COLO668 (cell line): ENCODE data around the gene TRNT1.

Experiments
- DNase-seq: peaks from one replicate; lab custom pipeline; 2025; ENCODE audit not compliant: unreplicated experiment; lab: John Stamatoyannopoulos, UW

The TRNT1 gene

DNA sequence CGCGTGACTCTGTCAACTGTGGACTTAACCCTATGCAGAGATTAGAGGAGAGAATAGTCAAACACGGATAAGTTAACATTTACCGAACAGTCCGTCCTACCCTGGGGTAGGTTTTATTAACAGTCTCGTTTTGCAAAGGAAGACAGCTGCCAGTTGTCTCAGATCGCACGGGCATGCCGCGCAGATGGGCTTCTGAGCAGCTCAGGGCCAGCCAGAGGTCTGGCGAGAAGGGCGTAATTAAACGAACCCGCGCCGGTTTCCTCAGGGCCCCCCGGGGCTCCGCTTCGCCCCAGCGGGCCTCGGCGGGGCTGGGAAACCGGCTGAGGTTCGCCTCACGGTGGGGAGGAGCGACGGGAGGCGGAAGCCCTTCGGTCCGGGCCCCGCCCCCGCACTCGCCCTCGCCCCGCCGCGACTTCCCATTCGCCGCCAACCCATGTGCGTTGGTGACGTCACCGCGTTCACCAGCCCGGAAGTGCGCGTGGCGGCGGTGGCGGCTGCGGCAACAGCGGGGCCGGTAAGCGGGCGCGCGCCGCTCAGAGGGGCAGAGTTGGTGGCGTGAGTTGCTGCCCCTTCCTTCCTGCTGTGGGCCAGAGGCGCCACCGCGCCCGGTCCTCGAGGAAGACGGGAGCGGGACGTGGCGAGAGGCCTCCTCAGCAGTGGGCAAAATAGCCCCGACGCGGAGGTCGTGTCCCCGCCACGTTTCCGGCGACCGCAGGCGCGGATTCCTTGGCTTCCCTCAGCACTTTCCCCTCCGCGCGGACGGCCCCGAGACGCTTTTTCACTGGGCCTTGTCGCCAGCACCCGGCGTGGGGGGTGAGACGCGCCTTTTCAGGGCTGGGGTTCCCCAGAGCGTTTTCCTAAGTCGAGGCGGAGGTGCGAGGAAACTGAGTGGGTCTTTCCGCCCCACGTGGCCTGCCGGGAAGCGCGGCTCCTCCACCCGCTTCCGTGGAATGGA, at the start of gene TRNT1:
TRNT1 (plus strand) TSS at position 464 of the 955 bp plus-strand sequence. CDS start 2,101 bp downstream, outside the sequence.
- DNase-seq, result peak; percentile 95

DNA sequence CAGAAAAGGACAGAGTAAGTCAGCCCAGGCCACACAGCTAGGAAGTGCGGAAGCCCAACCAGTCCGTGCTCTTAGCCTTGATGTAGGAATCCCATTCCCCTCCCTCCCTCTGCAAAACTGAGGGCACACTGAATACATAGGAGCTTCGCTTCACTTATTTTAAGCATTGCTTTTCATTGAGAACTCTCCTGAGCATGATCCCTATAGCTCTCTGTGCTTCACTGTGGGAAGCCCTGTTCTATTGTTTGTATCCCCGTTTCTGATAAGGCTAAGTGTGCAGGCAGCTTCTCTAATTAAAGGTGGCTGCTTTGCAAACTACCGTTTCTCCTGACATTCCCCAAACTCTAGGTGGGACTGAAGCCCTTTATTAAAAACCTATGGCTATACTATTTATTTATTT, 46.4 kb upstream of the TRNT1 start:
- DNase-seq, result no peak

DNA sequence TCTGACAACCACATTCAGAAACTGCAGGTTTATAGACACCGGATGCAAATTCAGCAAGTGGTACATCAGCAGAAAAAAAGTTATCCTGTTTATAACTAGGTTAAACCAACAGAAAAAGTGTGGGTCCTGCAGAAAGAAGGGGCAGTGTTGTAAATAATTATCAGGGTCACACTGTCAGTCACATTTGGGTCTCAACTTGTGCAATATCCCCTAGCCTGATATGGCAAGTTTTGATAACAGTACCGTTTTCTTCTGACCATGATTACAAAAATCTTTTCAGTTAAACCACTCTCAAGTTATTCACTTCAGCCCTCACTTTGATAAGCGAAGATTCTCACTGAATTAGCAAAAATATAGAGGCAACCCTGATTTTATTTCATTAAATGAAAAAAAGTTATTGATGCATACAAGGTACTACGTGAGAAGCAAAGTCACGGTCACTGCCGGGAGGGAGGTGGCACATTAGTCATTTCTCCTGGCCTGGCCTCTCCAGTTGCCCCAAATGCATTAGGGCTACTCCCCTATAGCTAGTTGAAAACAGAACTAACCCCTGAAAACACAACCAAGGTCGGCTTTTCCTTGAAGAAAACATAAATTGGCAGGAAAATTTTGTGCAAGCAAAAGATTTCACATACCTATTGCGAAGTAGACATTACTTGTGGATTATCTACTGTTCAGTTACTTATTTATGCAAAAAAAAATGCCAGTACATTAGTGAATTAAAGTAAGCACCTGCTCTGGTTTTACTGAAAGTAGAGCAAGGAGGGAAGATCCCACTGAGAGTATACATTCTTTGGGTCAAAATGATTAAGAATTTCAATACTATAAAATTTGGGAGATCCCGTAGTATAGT, 45.1 kb upstream of the TRNT1 start:
- DNase-seq, result no peak

DNA sequence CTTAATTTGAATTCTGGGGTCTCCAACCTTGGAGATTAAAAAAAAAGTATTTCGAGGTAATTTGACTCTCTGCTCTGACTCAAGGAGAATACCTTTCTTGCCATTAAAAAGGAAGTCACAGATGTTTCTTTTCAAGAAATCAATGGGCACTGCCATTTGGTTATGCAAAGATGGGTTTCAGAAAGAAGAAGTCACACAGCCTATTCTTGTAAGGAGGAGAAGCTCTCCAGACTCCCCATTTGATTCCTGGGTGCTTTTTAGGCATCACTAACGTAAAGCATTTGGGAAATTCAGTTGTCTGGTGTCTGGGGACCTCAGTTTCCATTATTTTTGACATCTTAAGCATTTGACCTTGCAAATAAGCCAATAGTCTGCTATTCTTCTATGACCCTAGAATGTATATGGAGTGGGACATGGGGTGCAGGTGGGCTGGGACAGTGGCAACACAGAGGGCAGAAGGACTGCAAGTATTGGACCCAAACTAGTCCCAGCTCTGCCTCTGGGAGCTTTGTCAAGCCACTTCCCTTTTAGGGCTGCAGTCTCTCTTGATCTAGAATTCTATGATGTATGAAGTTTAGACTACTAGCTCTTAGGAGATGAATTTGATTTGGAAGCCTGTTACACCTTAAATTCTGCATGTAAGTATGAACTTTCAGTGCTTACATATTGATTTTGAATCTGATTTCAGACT, 44.4 kb upstream of the TRNT1 start:
- DNase-seq, result no peak

DNA sequence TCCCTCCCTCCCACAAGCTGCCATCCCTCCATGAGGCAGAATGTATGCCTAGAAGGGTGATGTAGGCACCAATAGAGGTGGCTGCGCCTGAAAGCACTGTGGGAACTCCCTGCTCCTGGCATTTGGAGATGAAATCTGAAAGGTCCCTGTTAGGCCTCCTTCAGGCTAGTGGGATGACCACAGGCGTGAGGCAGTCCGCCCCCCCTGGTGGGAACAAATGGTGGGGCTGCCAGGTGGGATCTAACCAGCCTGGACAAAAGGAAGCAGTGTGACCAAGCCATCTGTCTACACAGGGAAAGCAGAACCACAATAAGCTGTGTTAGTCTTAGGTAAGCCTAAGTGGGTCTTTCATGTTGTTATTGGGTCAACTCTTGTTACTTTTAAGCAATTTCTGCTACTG, 41.9 kb upstream of the TRNT1 start:
- no peak for DNase-seq

DNA sequence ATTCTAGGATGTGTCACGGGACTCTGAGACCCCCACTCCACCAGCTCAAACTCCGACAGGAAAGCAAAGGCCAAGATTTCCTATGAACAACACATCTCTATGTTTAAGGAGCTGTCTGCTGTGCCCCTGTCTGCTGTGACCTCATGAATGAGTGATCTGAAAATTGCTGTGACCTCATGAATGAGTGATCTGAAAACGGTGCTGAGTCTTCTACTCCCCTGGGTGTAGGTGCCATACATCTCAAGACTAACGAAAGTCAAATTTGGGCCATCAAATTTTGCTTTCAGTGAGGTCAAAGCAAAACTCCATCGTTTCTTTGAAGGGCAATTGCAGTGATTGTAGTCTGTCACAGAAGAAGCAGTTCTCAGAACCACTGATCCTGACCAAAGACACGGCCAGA, 41.0 kb upstream of the TRNT1 start:
- DNase-seq, result no peak

DNA sequence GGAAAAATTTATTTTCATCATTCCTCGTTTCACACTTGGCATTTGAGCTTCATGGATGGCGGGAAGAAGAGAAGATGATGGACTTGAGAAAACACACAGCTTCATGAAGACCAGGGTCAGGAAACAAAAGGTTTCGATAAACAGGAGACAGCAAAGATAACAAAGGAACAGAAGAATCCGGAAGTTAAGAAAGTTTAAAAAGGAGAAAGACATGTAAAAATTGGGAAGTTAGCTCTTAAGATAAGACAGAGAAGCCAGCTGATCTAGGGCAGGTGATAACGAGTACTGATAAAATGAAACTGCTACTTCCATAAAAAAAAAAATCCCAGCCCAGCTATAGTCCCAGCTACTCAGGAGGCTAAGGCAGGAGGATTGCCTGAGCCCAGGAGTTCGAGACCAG, 40.5 kb upstream of the TRNT1 start:
- no peak for DNase-seq

DNA sequence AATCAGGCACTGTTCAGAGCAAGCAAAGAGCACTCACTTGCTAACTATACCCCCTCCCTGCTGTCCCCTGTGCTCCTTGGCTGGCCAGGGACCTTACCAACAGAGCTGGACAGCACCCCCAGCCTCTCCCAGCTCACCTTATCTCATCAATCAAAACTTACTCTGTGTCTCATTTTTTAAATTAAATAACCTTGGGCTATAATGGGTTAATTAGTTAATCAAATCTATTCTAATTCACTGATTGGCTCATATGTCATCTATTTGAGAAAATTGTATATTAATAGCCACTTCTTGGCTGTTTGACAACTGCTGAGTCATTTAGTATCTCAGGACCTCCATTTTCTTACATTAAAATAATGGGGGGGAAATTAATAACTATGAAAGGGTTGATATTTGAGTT, 39.5 kb upstream of the TRNT1 start:
- DNase-seq, result no peak

DNA sequence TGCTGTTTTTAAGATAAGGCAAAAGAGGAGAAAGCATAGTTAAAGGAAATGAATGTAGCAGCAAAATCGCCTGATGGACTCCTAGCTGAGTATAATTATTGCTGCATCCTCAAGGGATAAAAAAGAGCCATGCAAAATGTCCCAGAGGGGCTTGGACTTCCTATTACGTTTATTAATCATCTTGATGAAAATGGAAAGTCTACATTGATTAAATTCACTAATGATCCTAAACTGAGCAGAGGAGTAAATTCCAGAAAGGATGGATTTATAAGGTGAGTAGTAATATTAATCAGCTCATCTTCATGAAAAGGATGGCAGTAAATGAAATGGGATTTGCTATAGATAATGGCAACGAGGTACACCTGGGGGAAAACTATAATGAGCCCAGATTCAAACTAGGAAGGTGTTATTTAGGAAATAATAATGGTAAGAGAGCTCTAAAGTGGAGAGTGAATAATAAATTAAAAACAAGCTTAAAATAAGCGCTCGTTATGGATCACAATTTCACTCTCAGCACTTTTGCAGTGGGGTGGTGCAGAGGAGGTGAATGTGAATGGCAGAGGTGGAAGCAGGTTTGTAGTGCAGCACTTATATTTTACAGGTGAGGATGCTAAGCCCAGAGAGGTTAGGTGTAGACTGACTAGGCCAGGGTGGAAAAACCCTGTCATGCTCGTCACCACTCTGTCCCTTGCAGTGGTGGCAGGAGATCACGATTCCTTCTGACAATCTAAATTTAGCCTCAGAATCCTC, 38.8 kb upstream of the TRNT1 start:
- no peak for DNase-seq

DNA sequence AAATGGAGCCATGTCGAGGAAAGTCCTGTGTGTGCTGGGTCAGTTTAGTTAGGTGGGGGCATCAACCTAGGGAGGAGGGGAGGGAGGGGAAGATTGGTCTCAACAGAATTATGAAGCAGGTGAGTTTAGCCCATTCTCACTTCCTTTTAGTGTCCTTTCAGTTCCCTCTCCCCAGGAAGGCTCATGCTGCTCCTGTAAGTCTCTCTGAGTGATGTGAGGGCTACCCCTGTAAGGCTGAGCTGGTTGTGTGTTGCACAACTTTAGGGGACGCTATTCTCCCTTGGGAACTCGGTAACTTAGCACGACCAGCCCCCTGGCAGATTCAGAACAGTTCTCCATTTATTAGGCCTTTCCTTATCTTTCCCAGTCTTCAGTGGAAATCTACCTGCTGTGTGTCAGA, 37.7 kb upstream of the TRNT1 start:
- no peak for DNase-seq

DNA sequence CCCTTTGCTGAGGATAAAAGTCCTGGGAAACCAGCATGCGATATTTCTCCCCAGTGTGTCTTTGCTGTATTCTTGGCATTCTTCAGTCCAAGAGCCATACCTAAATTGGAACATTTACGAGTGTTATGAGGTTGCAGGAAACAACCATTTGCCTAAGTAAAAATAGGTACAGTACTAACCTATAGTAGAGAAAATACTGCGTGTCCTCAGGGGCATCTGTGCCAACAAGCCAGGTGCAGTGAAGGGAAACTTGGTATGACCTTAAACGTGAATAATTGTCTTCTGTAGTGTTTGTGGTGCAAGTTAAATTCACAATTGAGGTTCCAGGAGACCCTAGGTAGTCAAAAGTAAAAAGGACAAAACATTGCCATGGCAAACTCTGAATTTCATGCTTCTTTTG, 28.8 kb upstream of the TRNT1 start:
- DNase-seq, result no peak

DNA sequence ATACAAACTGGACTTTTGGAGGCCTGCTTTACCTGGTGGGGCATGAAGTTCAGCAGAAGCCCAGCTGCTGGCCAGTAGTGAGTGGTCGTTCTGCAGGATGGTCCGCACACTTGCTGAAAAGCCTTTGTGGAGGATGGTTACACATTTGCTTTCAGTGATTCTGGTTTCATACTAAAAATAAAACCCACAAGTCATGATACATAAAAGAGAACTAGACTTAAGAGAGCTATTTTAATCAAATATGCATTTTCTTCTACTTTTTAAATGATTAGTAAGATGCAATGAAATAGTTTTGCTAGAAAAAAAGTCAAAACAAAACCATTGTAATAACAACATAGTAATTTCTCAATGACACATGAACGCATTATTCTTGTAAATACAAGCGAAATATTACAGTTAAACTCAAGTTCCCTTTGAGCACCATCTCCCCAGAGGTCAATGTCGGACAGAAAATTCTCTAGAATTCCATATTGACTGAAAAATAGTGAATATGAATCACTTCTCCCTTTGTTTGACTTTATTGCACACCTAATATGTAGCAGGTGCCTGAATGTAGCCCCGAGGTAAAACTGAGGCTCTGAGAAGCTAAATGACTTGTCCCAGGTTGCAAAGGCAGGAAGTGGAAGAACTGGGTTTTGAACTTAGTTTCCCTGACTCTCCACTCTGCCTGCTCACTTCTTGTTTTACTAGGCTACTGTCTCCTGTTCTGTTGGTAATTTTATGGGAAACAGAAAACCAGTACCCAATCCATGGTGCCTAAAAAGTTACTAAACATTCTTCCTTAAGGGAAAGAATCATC, 24.9 kb upstream of the TRNT1 start:
- no peak for DNase-seq

DNA sequence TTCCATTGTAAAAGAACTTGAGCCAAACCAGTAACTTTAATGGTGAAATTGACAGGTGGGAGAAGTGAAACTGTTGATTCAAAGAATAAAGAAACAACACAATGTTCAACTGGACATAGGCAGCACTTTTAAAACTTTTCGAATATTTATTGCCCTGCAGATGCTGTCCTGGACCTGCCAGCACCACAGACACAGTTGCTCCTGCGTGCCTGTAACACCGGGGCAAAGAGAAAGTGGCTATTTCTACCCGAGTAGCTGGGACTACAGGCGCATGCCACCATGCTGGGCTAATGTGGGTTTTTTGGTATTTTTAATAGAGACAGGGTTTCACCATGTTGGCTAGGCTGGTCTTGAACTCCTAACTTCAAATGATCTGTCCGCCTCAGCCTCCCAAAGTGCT, 24.0 kb upstream of the TRNT1 start:
- no peak for DNase-seq

DNA sequence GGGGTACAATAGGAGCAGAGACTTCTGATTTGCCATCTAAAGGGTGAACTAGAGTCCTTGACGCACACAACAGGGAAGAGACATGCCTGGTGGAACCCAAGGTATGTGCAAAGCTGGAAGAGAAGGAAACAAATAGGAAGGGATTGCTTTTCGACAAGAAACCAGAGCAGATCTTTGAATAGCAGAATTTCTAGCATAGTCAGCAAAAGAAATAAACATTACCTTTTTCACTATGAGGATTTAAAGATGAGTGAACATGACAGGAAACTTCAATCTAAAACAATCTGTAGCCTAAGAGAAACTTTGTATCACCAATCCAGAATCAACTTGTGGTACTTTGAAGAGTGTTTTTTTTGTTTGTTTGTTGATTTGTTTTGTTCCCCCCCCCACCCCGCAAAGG, 21.5 kb upstream of the TRNT1 start:
- DNase-seq, result no peak

DNA sequence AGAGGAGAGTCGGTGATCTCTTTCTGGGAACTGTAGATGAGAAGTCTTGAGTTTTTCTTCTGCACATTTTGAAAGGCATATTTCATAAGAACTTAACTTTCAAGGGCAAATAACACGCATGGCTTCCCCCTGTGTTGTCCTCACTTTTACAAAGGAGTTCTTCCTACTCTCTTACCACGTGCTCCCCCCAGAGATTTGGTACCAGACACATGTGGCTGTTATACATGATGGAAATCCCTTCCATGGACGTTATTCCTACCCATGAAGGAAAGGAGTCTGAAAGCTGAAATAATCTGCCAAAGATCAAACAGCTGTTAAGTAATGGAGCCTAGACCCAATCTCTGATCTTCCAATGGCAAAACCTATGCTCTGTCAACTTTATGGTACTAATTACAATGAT, 20.9 kb upstream of the TRNT1 start:
- no peak for DNase-seq

DNA sequence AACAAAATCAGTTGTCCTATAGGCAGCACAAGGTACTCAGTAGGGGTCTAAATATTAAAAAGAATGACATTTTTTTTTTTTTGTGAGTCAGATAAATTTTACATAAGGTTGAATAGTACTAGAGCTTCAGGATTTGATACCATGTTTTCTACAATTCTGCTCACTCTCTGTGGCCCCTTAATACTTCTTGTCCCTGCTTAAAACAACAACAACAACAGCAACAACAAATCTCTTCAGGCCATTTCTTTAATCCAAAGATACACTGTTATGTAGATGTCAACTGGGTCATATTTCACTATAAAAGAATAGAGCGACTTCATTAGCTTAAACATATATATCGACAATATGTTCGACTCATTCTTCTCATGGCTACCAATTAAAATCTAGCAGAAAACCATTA, 19.6 kb upstream of the TRNT1 start:
- DNase-seq, result no peak

DNA sequence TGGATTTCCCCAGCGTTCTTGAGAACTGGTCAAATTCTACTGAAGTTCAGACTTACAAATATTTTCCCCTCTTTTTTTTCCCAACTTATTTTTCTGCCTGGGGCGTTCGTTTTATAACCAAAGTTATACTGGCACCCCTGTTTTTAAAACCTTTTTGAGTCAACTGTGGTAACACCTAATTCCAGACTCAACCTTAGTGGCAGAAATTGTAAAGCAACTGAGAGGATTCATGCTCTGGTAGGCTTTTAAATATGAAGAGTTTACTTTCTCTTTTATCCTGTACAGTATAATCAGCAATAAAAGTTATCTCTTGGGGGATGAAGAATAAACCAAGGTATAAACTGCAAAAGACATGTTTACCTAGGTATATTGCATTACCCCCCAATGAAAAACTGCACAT, 18.9 kb upstream of the TRNT1 start:
- DNase-seq, result no peak

DNA sequence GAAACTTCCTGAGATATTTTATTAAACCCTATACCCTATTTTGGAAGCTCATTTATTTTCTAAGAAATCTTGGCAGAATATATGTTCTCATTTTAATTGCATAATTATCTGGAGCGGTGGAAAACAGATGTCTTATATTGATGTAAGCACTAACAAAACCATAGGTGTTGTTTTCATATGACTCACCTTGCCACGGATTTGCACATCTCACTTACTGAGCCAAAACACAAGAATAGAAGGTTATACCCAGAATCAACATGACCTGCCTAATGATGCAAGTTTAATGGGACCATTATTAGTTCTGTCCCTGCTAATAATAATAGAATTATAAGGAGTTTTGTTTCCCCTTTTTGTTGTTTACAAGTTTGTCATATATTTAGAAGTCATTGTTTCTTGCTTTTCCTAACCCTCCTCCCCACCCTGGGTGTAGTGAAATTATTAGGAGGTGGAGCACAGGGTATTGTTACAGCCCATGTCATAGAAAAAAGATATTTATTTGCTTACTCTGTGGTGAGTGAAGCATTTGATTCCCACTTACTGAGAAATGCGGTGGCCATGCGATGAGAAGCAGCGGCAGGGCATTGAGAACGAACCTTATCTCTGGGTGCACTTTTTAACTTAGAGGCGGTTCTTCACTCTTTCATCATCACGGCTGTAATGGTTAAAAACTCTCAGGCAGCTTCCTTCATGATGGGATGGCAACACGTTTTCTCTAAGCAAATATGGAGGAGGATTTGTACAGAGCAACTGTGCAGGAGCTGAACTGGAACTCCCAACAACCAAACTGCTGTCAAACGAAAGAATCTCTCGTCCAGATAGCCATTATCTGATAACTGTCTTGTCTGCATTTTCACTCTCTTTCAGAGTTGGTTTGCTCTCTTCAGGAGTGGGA, 17.1 kb upstream of the TRNT1 start:
- DNase-seq, result no peak

DNA sequence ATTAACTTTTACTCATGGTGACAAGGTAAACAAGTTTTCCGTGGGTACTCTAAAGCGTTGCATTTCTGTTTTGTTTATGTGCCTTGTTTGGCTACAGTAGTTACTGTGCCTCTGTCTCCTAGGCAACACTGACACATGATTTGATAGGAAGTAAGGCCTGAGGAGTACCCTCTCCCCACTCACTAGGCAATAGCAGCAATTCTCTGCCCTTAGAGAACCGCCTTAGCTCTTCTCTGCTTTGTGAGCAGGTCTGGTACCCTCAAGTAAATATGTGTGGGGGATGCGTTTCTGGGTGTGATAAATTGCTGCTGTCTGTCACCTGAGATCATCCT, 16.5 kb upstream of the TRNT1 start, which contains the start of gene IL5RA:
IL5RA (minus strand) TSS at position 76 of the 332 bp plus-strand sequence. CDS start 5,390 bp downstream, outside the sequence.
- DNase-seq, result peak; percentile 7
